NCI-H345 (cell line): Measurements from ENCODE around the gene MON1A.
"Not testable (repeated sequence)": the region's sequence is repeated elsewhere in the genome, so short reads cannot be mapped to it uniquely, and the experiment has no call there.

Experiments used
- DNase-seq: peaks from one replicate; lab custom pipeline; 2025; lab: John Stamatoyannopoulos, UW

MON1A gene

DNA sequence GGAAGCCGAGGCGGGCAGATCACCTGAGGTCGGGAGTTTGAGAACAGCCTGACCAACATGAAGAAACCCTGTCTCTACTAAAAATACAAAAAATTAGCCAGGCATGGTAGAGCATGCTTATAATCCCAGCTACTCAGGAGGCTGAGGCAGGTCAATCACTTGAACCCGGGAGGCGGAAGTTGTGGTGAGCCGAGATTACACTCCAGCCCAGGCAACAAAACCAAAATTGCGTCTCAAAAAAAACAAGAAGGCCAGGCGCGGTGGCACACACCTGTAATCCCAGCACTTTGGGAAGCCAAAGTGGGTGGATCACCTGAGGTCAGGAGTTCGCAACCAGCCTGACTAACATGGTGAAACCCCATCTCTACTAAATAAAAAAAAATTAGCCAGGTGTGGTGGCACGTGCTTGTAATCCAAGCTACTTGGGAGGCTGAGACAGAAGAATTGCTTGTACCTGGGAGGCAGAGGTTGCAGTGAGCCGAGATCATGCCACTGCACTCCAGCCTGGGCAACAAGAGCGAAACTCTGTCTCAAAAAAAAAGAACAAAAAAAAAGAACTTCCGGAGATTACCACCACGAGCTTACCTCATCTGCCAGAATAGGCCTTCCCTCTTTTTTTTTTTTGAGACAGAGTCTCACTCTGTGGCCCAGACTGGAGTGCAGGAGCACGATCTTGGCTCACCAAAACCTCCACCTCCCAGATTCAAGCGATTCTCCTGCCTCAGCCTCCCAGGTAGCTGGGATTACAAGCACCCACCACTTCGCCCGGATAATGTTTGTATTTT lies 11.6 kb downstream of the MON1A start:
- not testable (repeated sequence) for DNase-seq

GRCh38 chr3:49916686-49917085 lies 12.9 kb downstream of the MON1A start:
- DNase-seq = no peak

DNA sequence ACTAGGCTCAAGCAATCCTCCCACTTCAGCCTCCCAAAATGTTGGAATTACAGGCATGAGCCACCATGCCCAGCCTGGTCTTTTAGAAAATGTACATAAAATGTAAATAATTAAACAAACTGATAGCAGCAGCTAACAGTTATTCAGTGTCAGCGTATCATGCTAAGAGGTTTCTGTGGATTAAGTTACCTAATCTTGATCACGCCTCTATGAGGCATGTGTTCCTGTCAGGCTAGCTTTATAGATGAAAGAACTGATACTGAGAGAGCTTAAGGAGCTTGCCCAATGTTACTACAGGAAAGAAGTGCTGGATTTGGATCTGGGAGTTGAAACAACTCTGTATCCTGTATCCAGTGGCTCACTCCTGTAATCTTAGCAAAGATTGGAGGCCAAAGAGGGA lies 14.7 kb downstream of the MON1A start:
- DNase-seq = no peak

- no peak for DNase-seq
These were observed 16.7 kb downstream of the MON1A start for GRCh38 chr3:49912881-49913281.

DNA sequence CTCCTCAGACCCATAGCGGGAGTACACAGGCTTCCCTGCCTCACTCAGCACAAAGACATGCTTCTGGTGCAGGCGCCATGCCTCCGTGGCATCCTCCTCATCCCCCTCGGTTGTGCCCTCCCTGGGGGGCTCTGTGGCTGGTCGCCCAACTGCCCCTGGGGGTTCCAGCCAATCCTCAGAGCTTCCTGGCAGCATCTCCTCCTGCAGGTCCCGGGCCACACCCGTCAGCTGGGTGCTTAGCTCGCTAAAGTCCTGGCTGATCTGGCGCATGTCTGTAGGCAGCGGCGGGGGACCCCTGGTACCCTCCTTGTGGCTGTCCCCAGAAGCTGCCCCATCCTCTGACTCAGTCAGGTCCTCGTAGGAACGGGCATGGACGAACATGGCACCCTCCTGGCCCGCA lies 18.0 kb downstream of the MON1A start:
- no peak for DNase-seq

- no peak for DNase-seq
These were observed 18.5 kb downstream of the MON1A start for GRCh38 chr3:49911124-49911420.

DNA sequence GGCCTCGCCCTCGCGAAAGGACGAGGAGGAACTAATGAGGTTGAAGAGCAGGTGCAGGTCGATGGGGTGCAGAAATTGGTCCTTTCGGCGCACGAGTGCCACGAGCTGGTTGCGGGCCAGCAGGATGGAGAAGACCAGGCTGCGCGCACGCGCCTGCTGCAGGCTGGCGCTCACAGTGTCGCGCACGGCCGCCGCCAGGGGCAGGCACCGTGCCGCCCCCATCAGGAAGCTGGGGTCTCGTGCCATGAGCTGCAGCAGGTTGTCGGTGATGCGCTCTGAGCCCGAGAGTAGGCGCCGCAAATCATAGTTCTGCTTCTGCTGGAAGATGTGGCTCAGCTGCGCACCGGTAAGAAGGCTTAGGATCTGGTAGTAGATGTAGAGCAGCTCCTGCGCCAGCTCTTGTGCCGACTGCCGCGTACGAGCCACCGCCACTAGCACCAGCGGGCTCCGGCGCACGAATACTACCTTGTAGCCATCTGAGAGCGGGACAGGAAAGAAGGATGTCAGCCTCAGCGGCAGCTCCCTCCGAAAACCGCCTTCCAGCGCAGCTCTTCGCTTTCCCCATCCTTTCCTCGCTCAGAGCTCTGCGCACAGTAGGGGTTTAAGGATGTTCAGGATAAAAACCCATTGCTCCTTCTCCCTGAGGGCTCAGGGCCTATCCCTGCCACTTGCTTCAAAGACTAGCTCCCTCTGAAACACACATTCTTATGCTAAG lies 19.0 kb downstream of the MON1A start:
- DNase-seq = no peak

- DNase-seq = no peak
These were observed 21.0 kb downstream of the MON1A start for GRCh38 chr3:49908373-49909199.

DNA sequence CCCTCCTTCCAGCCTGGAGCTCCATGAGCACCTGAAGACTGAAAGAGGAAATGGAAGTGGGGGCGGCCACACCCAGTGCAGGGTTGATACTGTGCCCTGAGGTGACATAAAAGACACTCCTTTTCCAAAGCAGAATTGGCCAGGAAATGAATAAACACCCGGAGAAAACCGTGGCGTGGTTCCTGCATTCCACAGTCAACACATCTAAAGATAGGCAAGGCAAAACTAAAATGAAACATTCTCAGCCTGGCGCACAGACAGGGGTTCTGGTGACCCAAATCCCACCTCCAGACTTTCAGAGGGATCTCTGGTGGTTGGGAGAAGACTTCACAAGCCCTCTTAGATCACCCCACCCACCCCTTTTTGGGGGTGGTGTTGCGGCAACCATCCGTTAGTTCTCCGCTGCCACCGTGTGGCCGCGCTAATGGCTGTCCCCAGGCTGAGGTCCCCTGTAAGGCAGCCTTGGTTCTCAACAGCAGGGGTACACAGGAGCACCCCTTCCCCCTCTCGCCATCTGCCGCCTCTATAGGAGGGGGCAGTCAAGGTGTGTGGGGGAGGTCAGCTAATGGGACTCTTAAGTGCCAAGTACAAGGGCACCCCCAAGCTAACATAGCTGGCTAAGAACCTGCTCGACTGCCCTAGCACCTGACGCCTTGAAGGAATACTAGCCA lies 23.4 kb downstream of the MON1A start:
- no peak for DNase-seq

DNA sequence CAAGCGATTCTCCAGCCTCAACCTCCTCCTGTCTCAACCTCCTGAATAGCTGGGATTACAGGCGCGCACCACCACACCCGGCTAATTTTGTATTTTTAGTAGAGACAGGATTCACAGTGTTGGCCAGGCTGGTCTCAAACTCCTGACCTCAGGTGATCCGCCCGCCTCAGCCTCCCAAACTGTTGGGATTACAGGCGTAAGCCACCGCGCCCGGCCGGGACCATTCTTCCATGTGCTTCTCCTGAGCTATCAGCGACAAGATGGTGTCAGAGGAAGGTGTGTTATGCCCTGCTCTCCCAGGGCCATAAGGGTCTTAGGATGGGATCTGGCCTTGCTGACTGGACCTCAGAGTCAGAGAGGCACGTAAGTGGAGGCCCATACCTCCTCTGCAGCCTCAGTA lies 25.2 kb downstream of the MON1A start:
- DNase-seq = not testable (repeated sequence)

GRCh38 chr3:49903451-49904424 lies 25.9 kb downstream of the MON1A start, which contains the start of gene MST1R:
TSS of gene MST1R (minus strand) at chr3:49903873. CDS start at chr3:49903609, 264 bp downstream.
- DNase-seq = no peak

- no peak for DNase-seq
These were observed 26.9 kb downstream of the MON1A start for GRCh38 chr3:49902511-49903345.

GRCh38 chr3:49901366-49902339 lies 28.0 kb downstream of the MON1A start:
- DNase-seq = no peak

GRCh38 chr3:49900491-49901153 lies 29.0 kb downstream of the MON1A start:
- no peak for DNase-seq

DNA sequence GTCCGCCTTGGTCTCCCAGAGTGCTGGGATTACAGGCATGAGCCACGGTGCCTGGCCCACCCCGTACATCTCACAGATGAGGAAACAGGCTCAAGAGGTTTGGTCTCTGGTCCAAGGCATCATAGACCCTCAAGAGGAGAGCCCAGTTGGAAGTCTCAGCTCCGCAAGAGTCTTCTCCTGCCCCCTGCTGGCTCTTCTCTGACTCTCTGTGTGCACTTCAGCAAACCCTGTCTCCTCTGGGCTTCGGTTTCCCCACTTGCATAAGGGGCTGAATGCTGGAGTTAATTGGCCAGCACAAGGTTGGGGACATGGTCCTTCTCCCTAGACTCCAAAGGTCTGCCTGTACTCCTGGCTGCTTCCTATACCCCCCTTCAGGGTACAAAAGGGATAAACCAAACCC lies 29.8 kb downstream of the MON1A start:
- no peak for DNase-seq

GRCh38 chr3:49898991-49899390 lies 30.6 kb downstream of the MON1A start:
- no peak for DNase-seq

DNA sequence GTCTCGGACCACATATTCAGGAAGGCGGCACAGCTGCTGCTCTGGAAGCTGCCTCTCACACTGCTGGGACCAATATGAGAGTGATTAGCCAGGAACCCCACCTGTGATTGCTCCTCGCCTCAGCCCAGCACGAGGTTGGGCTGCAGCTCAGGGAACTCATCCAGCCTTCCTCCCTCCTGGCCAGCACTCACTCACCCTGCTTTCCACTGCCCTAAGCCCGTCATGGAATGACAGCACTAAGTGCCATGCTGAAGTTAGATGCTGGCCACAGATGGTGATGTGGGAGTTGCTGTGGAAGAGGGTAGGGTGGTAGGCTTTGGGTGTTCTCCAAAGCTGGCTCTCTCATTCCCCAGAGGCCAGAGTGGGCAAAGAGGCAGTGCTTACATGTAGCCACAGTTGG lies 33.3 kb downstream of the MON1A start:
- DNase-seq = no peak

GRCh38 chr3:49895791-49896190 lies 33.8 kb downstream of the MON1A start:
- DNase-seq = no peak
